Stimulated activated CD8-positive, alpha-beta memory T cell treated with anti-CD3 and anti-CD28 coated beads, Interleukin-12 subunit alpha, Interleukin-12 subunit beta, amount 100 ng/mL, for 24 hours (primary cell): ENCODE measurements around the gene BMP10.

Experiments
- DNase-seq: peaks from one replicate; pipeline ENCODE4 v3.0.0-alpha.2; 2020; ENCODE audit errors: extremely low read depth

BMP10 gene

GRCh38 chr2:68850524-68850923 is 20.7 kb downstream of the BMP10 start:
- no peak for DNase-seq

DNA sequence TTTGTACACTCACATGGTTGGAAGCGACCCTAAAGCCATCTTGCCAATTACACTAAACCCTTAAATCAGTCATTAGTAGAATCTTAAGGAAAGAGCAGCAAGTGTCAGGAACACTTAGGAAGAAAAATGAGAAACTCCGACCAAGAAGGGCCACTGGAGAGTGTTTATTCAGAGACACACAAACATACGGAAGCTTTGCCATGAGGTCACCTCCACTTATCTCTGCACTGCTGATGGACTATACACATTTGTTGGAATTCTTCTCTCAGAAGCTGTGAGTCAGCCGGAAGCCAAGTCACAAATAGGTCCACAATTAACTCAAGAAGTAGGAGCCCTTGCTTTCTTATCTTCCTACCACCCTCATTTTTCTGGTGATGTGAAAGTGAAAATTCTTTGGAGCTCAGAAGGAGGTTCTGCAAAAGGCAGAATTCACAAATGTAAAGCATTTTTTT is 21.6 kb downstream of the BMP10 start:
- DNase-seq: no peak

DNA sequence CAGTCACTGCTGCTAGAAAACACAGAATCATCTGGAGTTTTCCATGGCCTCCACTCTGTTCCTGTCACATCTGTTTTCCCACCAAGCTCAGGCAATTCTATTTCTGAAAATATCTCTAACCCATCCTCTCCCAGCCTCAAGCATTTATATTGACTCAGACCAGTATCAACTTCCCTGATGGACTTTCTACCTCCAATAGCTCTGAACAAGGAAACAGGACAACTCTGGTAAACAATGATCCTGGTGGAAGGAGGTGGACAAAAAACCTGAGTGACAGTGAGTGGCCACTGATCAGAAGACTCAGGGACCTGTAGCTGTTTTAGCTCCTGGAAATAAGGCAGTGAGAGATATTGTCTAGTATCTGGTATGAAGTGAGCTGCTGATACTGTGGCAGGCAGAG is 23.4 kb downstream of the BMP10 start:
- DNase-seq: no peak

- no peak for DNase-seq
These were observed 25.1 kb downstream of the BMP10 start for GRCh38 chr2:68846091-68846490.

DNA sequence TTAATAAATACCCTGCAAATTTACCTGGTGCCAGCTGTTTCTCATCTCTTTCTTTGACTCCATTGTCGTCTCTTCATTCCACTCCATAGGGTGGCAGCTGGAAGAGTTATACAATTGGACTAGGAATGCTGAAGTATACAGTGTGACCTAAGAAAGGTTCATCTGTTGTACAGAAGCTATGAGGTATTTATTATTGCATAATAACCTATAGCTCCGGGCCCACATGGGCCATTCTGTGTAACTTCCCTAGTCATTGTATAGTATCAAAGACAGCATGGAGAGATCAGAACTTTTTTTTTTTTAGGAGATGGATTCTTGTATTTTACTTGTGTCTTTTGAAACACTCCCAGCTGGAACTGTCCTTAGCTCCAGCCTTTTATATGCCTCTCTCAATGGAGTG is 26.2 kb downstream of the BMP10 start:
- DNase-seq: no peak

- no peak for DNase-seq
These were observed 31.9 kb downstream of the BMP10 start for GRCh38 chr2:68839260-68839833.

DNA sequence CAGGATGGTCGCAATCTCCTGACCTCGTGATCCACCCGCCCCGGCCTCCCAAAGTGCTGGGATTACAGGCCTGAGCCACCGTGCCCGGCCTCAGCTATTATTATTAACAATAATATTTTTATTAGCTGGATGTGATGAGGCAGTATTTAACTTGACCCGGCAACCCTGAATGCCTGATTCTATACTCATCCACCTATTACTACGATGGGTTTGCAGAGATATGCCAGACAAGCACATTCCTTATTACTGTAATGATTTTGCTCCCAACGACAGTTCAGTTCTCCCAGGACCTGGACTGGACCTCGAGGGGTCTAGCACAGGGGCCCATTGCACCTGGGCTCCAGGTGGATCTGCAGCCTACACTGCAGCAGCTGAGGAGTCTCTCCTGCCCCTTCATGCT is 32.6 kb downstream of the BMP10 start:
- DNase-seq: no peak

- no peak for DNase-seq
These were observed 33.3 kb downstream of the BMP10 start for GRCh38 chr2:68837861-68838341.

DNA sequence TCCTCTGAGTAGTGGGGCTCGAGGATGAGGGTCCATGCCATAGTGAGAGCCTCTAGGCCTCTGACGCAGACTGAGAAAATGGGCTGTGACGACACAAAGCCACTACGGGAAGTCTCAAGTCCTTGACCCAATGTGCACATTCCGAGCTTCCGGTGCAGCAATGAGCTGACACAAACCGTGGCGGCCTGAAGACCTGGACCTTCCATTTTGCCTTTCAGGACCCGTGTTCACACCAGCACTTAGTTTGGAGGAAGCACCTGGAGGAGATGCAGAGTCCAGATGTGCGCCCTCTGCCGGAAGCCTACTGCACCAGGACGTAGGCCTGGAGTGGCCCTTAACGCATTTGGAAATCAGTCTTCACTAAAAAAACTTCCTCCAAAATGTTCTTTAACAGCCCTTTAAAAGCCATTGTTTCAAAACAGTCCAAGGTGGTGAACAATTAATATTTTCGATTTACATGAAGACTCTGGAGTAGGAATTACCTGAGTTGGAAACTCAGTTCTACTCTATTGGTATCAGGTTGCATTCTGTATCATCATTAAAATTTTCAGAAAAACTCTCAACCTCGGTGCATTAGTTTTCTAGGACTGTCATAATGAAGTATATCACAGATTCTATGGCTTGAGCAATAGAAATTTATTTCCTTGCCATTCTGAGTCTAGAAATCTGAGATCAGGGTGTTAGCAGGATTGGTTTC is 33.9 kb downstream of the BMP10 start:
- no peak for DNase-seq

DNA sequence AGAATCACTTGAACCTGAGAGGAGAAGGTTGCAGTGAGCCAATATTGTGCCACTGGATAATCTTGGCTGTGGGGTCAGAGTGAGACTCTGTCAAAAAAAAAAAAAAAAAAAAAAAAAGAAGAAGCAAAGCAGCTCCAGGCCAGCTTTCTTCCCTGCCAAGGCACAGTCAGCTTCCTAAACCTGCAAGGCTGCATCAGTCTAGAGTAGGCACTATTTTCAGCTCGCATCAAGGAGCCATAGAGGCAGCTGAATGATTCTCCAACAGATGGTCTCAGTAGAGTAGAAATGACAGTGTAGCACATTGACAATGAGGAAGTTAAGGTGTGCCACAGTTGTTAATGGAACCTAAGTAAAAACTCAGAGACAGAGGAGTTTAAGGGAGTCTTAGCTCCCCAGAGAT is 35.6 kb downstream of the BMP10 start:
- no peak for DNase-seq

DNA sequence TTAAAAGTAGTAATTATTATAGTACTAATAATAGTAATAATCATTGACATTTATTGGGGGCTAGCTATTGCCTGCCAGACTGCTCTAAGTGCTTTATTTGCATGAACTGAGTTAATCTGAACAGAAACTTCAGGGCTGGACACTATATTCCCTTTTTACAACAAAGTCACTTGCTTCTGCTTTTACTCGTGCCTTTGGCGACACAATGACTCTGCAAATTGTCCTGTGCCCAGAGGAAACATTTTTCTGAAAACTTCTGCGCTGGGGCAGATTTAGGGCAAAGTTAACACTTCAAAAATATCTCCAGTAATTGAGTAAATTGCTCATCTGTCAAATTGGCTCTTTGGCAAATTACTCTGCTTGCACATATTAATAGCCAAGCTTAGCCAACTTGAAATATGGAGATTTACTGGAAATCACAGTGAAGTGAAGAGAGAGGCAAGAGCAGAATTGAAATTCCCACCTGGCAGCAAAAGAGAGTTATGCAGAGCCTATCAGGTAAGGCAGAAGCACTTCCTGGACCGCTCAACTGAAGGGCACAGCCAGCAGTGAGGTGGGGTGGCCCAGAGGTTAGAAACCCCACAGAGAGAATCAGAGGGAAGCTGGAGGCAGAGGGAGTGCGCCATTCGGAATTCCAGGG is 36.3 kb downstream of the BMP10 start:
- no peak for DNase-seq

DNA sequence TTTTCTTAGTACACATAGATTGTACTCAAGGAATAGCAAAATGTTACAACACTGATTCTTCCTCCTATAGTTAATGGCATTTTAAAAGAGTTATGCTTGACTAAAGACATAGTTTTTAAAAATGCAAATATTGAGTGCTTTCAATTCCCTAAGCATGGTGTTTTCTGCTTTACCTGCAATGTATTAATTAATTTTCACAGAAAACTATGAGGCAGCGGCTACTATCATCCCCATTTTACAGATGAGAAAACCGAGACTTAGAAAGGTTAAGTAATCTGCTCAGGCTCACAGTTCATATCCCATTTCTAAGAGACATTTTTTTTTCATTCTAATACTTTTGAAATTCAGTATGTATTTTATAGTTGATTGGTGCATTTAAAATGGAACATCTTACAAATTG is 38.0 kb downstream of the BMP10 start:
- no peak for DNase-seq

GRCh38 chr2:68832233-68832869 is 38.8 kb downstream of the BMP10 start:
- DNase-seq: no peak

GRCh38 chr2:68831686-68832232 is 39.4 kb downstream of the BMP10 start:
- DNase-seq: no peak

GRCh38 chr2:68829749-68830148 is 41.4 kb downstream of the BMP10 start:
- DNase-seq: no peak

GRCh38 chr2:68828887-68829708 is 42.1 kb downstream of the BMP10 start:
- DNase-seq: peak; percentile 22

GRCh38 chr2:68827666-68828065 is 43.5 kb downstream of the BMP10 start:
- no peak for DNase-seq

DNA sequence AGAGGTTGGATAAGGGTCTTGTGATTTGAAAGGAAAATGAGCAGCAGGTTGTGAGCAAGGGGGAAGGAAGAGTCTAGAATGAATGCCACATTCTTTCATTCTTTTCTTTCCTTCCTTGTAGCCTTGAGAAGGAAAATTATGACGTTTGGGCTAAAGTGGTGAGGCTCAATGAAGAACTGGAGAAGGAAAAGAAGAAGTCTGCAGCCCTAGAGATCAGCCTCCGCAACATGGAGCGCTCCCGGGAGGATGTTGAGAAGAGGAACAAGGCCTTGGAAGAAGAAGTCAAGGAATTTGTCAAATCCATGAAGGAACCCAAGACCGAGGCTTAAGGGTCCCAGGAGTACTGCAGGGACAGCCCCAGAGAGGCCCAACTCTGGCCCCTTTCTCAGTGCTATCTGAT is 45.3 kb downstream of the BMP10 start:
- no peak for DNase-seq

DNA sequence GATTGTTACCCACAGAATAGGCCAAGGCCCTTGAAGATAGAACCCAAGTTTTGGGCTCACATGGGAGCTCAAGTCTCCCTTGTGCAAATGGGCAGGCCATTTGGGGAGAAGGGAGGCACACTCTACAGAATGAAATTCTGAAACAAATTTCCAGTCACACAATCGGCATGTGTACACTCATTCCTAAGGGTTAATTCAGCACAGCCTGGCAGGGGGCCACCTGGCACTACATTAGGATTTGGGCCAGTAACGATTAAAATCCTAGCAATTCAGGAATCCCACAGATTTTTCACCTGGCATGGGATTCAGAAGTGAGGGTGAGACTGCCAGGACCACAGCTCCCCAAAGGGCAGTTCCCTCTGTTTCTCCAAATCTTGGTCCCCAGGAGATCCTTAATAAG is 46.4 kb downstream of the BMP10 start:
- no peak for DNase-seq

GRCh38 chr2:68822207-68822872 is 48.9 kb downstream of the BMP10 start:
- DNase-seq: no peak

GRCh38 chr2:68819556-68819955 is 51.6 kb downstream of the BMP10 start:
- no peak for DNase-seq
